SU-DHL-6 (cell line): ENCODE data around the gene STX8.

Source experiments
- H2AFZ ChIP-seq: fragments of 200-600 bp; sonication (generic); 2 replicates; pipeline ENCODE4 v1.6.1; 2014; ENCODE audit warnings: low read depth, mild to moderate bottlenecking, moderate library complexity, mixed read lengths, antibody characterized with exemption, low read length; ENCODE audit not compliant: severe bottlenecking
- H3F3A ChIP-seq: fragments of 200-600 bp; shearing (Covaris generic); 2 replicates; pipeline ENCODE4 v1.6.0; 2016; ENCODE audit warnings: antibody characterized with exemption, mild to moderate bottlenecking; ENCODE audit not compliant: insufficient read depth
- H3K27ac ChIP-seq: fragments of 200-600 bp; sonication (generic); 2 replicates; pipeline ENCODE4 v1.5.1; 2016; ENCODE audit warnings: low read depth, mild to moderate bottlenecking, low read length, moderate library complexity, mixed read lengths
- H3K27me3 ChIP-seq: fragments of 200-600 bp; sonication (generic), shearing (Covaris generic); 2 replicates; pipeline ENCODE4 v1.6.0; 2014; ENCODE audit warnings: mild to moderate bottlenecking, low read length
- H3K36me3 ChIP-seq: fragments of 200-600 bp; sonication (generic); 2 replicates; pipeline ENCODE4 v1.6.1; 2014; ENCODE audit warnings: mild to moderate bottlenecking, low read length, mixed read lengths
- H3K4me2 ChIP-seq: fragments of 300-600, 200-600 bp; shearing (Covaris generic), sonication (generic); 2 replicates; pipeline ENCODE4 v1.6.0; 2014; ENCODE audit warnings: low read length, low read depth, mild to moderate bottlenecking; ENCODE audit not compliant: poor library complexity, severe bottlenecking
- H3K4me3 ChIP-seq: fragments of 200-600 bp; sonication (generic); 2 replicates; pipeline ENCODE4 v1.5.1; 2014; ENCODE audit warnings: antibody characterized with exemption, low read length, mild to moderate bottlenecking, mixed read lengths; ENCODE audit not compliant: insufficient read depth, poor library complexity, severe bottlenecking
- H3K79me2 ChIP-seq: fragments of 200-600 bp; sonication (generic); 2 replicates; pipeline ENCODE4 v1.6.1; 2014; ENCODE audit warnings: mild to moderate bottlenecking, low read length, moderate library complexity; ENCODE audit not compliant: insufficient read depth
- H3K9ac ChIP-seq: fragments of 200-600 bp; sonication (generic); 2 replicates; pipeline ENCODE4 v1.7.0; 2014; ENCODE audit warnings: mild to moderate bottlenecking, low read length
- H3K9me2 ChIP-seq: fragments of 200-600 bp; sonication (generic); replicated peaks from 2 replicates; pipeline ENCODE4 v1.6.1; 2014; ENCODE audit warnings: low read length; ENCODE audit not compliant: insufficient read depth
- H3K9me3 ChIP-seq: fragments of 200-600 bp; sonication (generic); 2 replicates; pipeline ENCODE4 v1.6.1; 2014; ENCODE audit warnings: low read length, mixed read lengths; ENCODE audit not compliant: insufficient read depth
- H4K20me1 ChIP-seq: fragments of 200-600 bp; sonication (generic); 2 replicates; pipeline ENCODE4 v1.6.1; 2014; ENCODE audit warnings: low read depth, mild to moderate bottlenecking, antibody characterized with exemption, low read length, moderate library complexity, mixed read lengths
- CTCF ChIP-seq: fragments of 200-600 bp; sonication (generic); IDR thresholded peaks from one replicate; pipeline ENCODE4 v1.5.1; 2017; ENCODE audit warnings: antibody characterized with exemption, mild to moderate bottlenecking, low read length, moderate library complexity; ENCODE audit not compliant: insufficient read depth, poor library complexity, severe bottlenecking
- EZH2phosphoT487 ChIP-seq: fragments of 200-600 bp; sonication (generic), shearing (Covaris generic); conservative IDR thresholded peaks from 2 replicates; pipeline ENCODE4 v1.6.1; 2018; ENCODE audit warnings: mild to moderate bottlenecking, antibody characterized with exemption, low read length, moderate library complexity, mixed read lengths

The STX8 gene

GRCh38 chr17:9306086-9306485 lies 269.5 kb downstream of the STX8 start:
- Histone ChIP-seq H4K20me1 (no peaks in the 10 kb centered on the region), H3K79me2 (no peaks in the 10 kb centered on the region), H2AFZ (no peak overlapping the region), H3K9me3 (no peaks in the 10 kb centered on the region), H3K4me3 (no peak overlapping the region), H3K9me2 (no peaks in the 10 kb centered on the region), H3K9ac (no peak overlapping the region), H3K4me2 (no peak overlapping the region), H3K27ac (no peak overlapping the region), H3F3A (no peaks in the 10 kb centered on the region), H3K27me3 (no peaks in the 10 kb centered on the region), H3K36me3 (no peaks in the 10 kb centered on the region)
- TF ChIP-seq EZH2phosphoT487 (no peak), CTCF (no peak)

- Histone ChIP-seq H3K36me3 (no peaks in the 10 kb centered on the region), H3K9me3 (no peaks in the 10 kb centered on the region), H3K27ac (no peak overlapping the region), H3K27me3 (no peaks in the 10 kb centered on the region), H3K9me2 (no peaks in the 10 kb centered on the region), H4K20me1 (no peaks in the 10 kb centered on the region), H3F3A (no peaks in the 10 kb centered on the region), H3K4me2 (no peak overlapping the region), H3K79me2 (no peaks in the 10 kb centered on the region), H3K9ac (no peak overlapping the region), H2AFZ (no peak overlapping the region), H3K4me3 (no peak overlapping the region)
- TF ChIP-seq EZH2phosphoT487 (no peak), CTCF (no peak)
Measured at GRCh38 chr17:9299695-9300094, 275.9 kb downstream of the STX8 start.

GRCh38 chr17:9298776-9299295 lies 276.8 kb downstream of the STX8 start:
- Histone ChIP-seq H3K4me2 (no peak overlapping the region), H3K79me2 (no peaks in the 10 kb centered on the region), H3K9me2 (no peaks in the 10 kb centered on the region), H2AFZ (no peak overlapping the region), H3K27me3 (no peaks in the 10 kb centered on the region), H3K27ac (no peak overlapping the region), H4K20me1 (no peaks in the 10 kb centered on the region), H3K36me3 (no peaks in the 10 kb centered on the region), H3F3A (no peaks in the 10 kb centered on the region), H3K4me3 (no peak overlapping the region), H3K9me3 (no peaks in the 10 kb centered on the region), H3K9ac (no peak overlapping the region)
- TF ChIP-seq EZH2phosphoT487 (no peak), CTCF (no peak)
